ENCODE measurements around the gene ADARB2.

The ADARB2 gene

DNA sequence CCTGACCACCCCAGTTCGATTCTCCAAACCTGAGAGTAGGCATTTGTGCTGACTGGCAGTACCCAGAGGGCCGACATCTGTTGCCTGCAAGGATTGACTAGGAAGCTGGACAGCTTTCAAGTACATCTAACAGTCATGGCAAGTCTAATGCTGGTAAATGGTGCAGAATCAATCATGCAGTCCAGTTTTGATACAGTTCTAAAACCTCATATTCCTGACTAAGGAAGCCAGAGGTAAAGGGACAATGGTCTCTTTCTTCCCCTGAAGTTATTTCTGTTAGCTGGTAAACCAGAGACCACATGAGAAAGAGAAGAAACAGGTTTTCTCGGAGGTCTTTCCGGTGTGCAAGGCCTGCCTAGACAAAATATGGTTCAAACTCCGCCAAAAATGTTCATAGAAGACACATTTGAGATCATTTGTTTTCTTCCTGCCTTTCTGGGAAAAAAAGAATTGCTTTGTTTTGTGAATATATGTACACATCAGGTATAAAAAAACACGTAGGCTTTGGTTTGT lies 584.0 kb downstream of the ADARB2 start:
- no peak for TF ChIP-seq Cebpa-rat (IDR thresholded peaks at IDR 0.05)
- Histone ChIP-seq H3K27ac (no peak overlapping the region; the same call in 1 of the 2 replicates), H3K27me3 (no peaks in the 10 kb centered on the region), H3K4me2 (peak overlapping the region; percentile 94), H3K4me3 (no peak overlapping the region), H3K9me3 (0 out of 2 replicates have a peak, but pooled peaks cover 5% of the 10 kb centered on the region), H3K36me3 (no peaks in the 10 kb centered on the region), H3K4me1 (peaks cover 85% of the 10 kb centered on the region), H3K9ac (no peak overlapping the region), H4K20me1 (no peaks in the 10 kb centered on the region)

DNA sequence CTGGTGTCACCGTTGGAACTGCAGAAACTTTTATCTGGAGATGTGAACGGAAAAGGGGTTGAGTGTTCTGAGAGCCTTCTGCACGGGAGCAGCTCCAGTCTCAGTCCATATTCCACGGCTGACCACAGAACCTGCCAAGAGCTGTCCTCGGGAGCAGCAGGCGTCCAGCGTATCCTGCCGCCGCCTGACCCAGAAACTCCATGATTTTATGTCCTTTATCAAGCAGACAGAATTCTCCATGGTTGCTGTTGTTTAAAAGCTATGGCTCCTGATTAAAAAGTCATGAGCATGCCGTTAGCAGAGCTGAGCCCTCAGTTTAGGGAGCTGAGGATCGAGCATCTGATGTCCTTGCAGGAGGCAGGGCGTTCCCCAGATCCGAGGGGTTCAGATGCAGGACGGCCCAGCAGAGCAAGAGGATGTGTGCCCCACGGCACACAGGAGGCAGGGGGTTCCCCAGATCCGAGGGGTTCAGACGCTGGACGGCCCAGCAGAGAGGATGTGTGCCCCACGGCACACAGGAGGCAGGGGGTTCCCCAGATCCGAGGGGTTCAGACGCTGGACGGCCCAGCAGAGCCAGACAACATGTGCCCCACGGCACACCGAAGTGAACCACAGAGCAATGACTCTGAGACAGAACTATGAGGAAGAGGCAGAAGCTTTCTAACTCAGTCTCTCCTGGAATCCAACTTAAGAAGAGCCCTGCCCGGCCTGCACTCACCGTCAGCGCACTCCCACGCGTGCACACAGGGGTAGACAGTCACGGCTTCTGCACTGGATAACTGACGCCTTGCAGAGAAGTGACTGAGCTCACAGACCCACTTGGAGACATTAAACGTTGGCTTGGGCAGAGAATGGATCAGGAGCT lies 584.7 kb downstream of the ADARB2 start:
- Histone ChIP-seq H3K9ac (no peak overlapping the region), H3K36me3 (no peaks in the 10 kb centered on the region), H3K4me3 (no peak overlapping the region), H3K4me1 (peaks cover 91% of the 10 kb centered on the region), H3K27me3 (no peaks in the 10 kb centered on the region), H3K27ac (no peak overlapping the region), H3K4me2 (peak overlapping the region; percentile 94), H4K20me1 (no peaks in the 10 kb centered on the region), H3K9me3 (peaks cover 12% of the 10 kb centered on the region)
- no peak for TF ChIP-seq Cebpa-rat (IDR thresholded peaks at IDR 0.05)

DNA sequence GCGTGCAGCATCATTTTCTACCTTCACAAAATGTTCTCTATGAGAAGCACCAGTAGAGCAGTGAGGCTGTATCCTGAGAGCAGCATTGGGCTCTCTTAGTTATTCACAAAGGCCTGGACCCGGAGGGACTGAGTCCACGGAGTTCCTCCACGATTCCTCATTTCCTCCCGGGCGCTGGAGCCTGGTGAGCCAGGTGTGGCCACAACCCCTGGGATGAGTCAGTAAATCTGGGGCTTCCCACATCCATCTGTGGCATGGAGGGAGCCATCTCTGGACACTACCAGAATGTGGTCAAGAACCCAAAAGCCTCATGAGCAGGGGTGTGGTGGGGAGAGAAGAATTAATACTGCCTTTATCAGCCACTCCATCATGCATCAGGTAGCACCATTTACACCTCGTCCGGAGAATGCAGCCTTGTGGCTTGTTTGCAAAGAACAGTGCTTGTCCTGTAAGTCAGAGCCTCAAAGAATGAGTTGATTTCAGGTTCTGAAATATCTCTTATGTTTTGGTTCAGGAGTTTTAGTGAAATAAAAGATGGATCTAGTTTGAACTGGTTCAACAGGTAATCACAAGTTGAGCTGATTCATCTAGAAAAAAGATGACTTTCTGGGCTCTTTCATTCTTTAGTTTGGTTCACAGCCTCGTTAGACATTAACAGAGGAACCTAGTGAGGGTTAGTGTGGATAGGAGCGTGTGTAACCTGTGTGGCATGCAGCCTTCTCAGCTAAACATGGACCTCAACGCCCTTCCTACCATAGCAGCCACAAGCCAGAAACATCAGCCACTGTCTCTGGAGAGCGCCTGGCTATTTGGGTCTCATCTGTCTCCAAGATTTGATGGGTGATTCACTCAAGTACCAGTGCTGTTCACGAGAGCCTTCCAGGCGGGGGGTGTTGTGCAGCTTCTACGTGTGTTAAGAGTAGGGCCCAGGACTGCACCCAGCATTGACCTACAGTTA lies 586.0 kb downstream of the ADARB2 start:
- TF ChIP-seq Cebpa-rat (IDR thresholded peaks at IDR 0.05) = no peak
- Histone ChIP-seq H4K20me1 (no peaks in the 10 kb centered on the region), H3K27ac (peak overlapping the region; percentile 69), H3K4me2 (peak overlapping the region; percentile 94), H3K4me1 (peaks cover 87% of the 10 kb centered on the region), H3K9ac (peak overlapping the region; percentile 4; the same call in 1 of the 2 replicates), H3K27me3 (no peaks in the 10 kb centered on the region), H3K9me3 (peaks cover 24% of the 10 kb centered on the region), H3K36me3 (no peaks in the 10 kb centered on the region), H3K4me3 (no peak overlapping the region)

GRCh38 chr10:1150638-1150955 lies 586.7 kb downstream of the ADARB2 start:
- H3K27me3 ChIP-seq = no peaks in the 10 kb centered on the region
- no peaks in the 10 kb centered on the region for H3K36me3 ChIP-seq
- H3K4me2 ChIP-seq = peak overlapping the region; percentile 94
- no peak for TF ChIP-seq Cebpa-rat (IDR thresholded peaks at IDR 0.05)
- H3K4me3 ChIP-seq = peak overlapping the region; percentile 48
- no peaks in the 10 kb centered on the region for H4K20me1 ChIP-seq
- H3K27ac ChIP-seq = peak overlapping the region; percentile 69
- H3K9me3 ChIP-seq = peaks cover 32% of the 10 kb centered on the region
- H3K9ac ChIP-seq = peak overlapping the region; percentile 4; the same call in 1 of the 2 replicates
- H3K4me1 ChIP-seq = peaks cover 80% of the 10 kb centered on the region

- Histone ChIP-seq H3K27me3 (no peaks in the 10 kb centered on the region), H3K4me2 (peak overlapping the region; percentile 94), H3K4me3 (peak overlapping the region; percentile 48), H3K4me1 (peaks cover 74% of the 10 kb centered on the region), H4K20me1 (no peaks in the 10 kb centered on the region), H3K36me3 (no peaks in the 10 kb centered on the region), H3K9me3 (peaks cover 38% of the 10 kb centered on the region), H3K27ac (peak overlapping the region; percentile 69), H3K9ac (peak overlapping the region; percentile 21; the same call in 1 of the 2 replicates)
- no peak for TF ChIP-seq Cebpa-rat (IDR thresholded peaks at IDR 0.05)
Observed at GRCh38 chr10:1149793-1150637, 587.3 kb downstream of the ADARB2 start.

- Histone ChIP-seq H3K27me3 (no peaks in the 10 kb centered on the region), H3K9ac (no peak overlapping the region), H3K27ac (peak overlapping the region; percentile 36), H3K4me3 (no peak overlapping the region), H3K9me3 (peaks cover 45% of the 10 kb centered on the region), H3K36me3 (no peaks in the 10 kb centered on the region), H3K4me2 (peak overlapping the region; percentile 94), H4K20me1 (no peaks in the 10 kb centered on the region), H3K4me1 (peaks cover 64% of the 10 kb centered on the region)
- no peak for TF ChIP-seq Cebpa-rat (IDR thresholded peaks at IDR 0.05)
Observed at GRCh38 chr10:1148855-1149605, 588.3 kb downstream of the ADARB2 start.

- H3K9ac ChIP-seq = no peak overlapping the region
- no peaks in the 10 kb centered on the region for H3K27me3 ChIP-seq
- H4K20me1 ChIP-seq = no peaks in the 10 kb centered on the region
- H3K9me3 ChIP-seq = peaks cover 57% of the 10 kb centered on the region
- H3K4me2 ChIP-seq = no peak overlapping the region
- TF ChIP-seq Cebpa-rat (IDR thresholded peaks at IDR 0.05) = no peak
- H3K4me3 ChIP-seq = no peak overlapping the region
- peaks cover 52% of the 10 kb centered on the region for H3K4me1 ChIP-seq
- no peaks in the 10 kb centered on the region for H3K36me3 ChIP-seq
- peak overlapping the region; percentile 23; the same call in 1 of the 2 replicates for H3K27ac ChIP-seq
Observed at GRCh38 chr10:1147810-1148209, 589.5 kb downstream of the ADARB2 start.

DNA sequence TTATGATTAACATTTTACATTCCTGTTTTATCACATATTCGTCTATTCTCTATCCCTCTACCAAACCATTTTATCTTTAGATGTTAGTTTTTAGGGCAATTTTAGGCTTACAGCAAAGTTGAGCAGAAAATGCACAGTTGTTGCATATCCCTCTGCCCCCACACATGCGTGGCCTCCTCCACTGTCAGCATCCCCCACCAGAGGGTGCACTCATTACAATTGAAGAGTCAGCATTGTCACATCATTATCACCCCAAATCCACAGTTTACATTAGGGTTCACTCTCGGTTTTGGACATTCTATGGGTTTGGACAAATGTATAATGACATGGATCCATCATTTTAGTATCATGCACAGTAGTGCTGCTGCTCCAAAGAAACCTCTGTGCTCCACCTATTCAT lies 594.7 kb downstream of the ADARB2 start:
- Histone ChIP-seq H3K9ac (no peak overlapping the region), H3K27me3 (no peaks in the 10 kb centered on the region)

More for the DNA sequence above, 594.7 kb downstream of the ADARB2 start:
- no peak overlapping the region for H3K4me3 ChIP-seq
- no peaks in the 10 kb centered on the region for H4K20me1 ChIP-seq
- H3K9me3 ChIP-seq = peaks cover 63% of the 10 kb centered on the region
- no peak for TF ChIP-seq Cebpa-rat (IDR thresholded peaks at IDR 0.05)
- H3K27ac ChIP-seq = no peak overlapping the region
- H3K4me1 ChIP-seq = peaks cover 19% of the 10 kb centered on the region
- H3K4me2 ChIP-seq = no peak overlapping the region
- H3K36me3 ChIP-seq = no peaks in the 10 kb centered on the region

All from BLaER1 (cell line).